ENCODE data around the gene NUDT3.
A peak's percentile ranks its signal among the peaks of the same experiment; 100 is the strongest.

- TF ChIP-seq POLR2AphosphoS5 (IDR thresholded peaks at IDR 0.05; ENCODE audit: low read depth, low read length) (peak; percentile 2; the same call in 1 of the 2 replicates), SP1 (IDR thresholded peaks at IDR 0.05; ENCODE audit: low read depth) (no peak), CTCF (IDR thresholded peaks at IDR 0.05 in 2 of 3, conservative IDR thresholded peaks at IDR 0.05 in 1 of 3; ENCODE audit: borderline replicate concordance in 1 of 3, insufficient read depth in 1 of 3, low read depth in 2 of 3, low read length in 2 of 3) (no peak)
- TF ChIP-seq, protein P1, sequence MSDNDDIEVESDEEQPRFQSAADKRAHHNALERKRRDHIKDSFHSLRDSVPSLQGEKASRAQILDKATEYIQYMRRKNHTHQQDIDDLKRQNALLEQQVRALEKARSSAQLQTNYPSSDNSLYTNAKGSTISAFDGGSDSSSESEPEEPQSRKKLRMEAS (IDR thresholded peaks at IDR 0.05) = no peak
These were observed 149.2 kb downstream of the NUDT3 start for GRCh38 chr6:34243131-34243771.

Data from HCT116 (cell line).